Measurements from ENCODE around the gene SLC25A13. TPM values are rescaled to one million over a fixed set of nuclear protein-coding genes. Genes with fewer than 3 reads are reported as not detected.
A peak's percentile ranks its signal among the peaks of the same experiment; 100 is the strongest.

Gene SLC25A13
- total and polyA plus RNA-seq, 2 of the 13 experiments (the other 11 are each of a cell fraction or from before 2014, with no cell fraction given) = 36.2 to 84.9 TPM

- TF ChIP-seq ZBTB39 (CRISPR knock-in tag; IDR thresholded peaks at IDR 0.05) (peak; percentile 94), KMT2A (CRISPR knock-in tag; IDR thresholded peaks at IDR 0.05) (peak; percentile 79; the same call in 1 of the 2 replicates), SALL2 (CRISPR knock-in tag; IDR thresholded peaks at IDR 0.05) (peak; percentile 87; the same call in 1 of the 2 replicates), ZNF512B (CRISPR knock-in tag; IDR thresholded peaks at IDR 0.05; ENCODE audit: borderline replicate concordance) (0 out of 2 replicates have a peak, but pooled peaks have one; percentile 30), ZNF326 (CRISPR knock-in tag; IDR thresholded peaks at IDR 0.05; ENCODE audit: borderline replicate concordance) (0 out of 2 replicates have a peak, but pooled peaks have one; percentile 11), SRSF1 (optimal IDR thresholded peaks at IDR 0.05; ENCODE audit: low read depth, low read length) (peak; percentile 86), BCL6 (CRISPR knock-in tag; IDR thresholded peaks at IDR 0.05) (peak; percentile 82; the same call in 1 of the 2 replicates), POLR2AphosphoS2 (IDR thresholded peaks at IDR 0.05; ENCODE audit: low read depth, low read length) (no peak), GTF3A (CRISPR knock-in tag; conservative IDR thresholded peaks at IDR 0.05) (0 out of 2 replicates have a peak, but pooled peaks have one; percentile 92), SNAI1 (CRISPR knock-in tag; IDR thresholded peaks at IDR 0.05; ENCODE audit: borderline replicate concordance) (no peak), ZNF790 (CRISPR knock-in tag; IDR thresholded peaks at IDR 0.05; ENCODE audit: borderline replicate concordance) (peak; percentile 79; the same call in 1 of the 2 replicates), ZNF782 (CRISPR knock-in tag; IDR thresholded peaks at IDR 0.05; ENCODE audit: borderline replicate concordance) (peak; percentile 99), HES4 (CRISPR knock-in tag; IDR thresholded peaks at IDR 0.05; ENCODE audit: borderline replicate concordance) (peak; percentile 70; the same call in 1 of the 2 replicates), THAP8 (CRISPR knock-in tag; IDR thresholded peaks at IDR 0.05; ENCODE audit: borderline replicate concordance) (peak; percentile 70; the same call in 1 of the 2 replicates), ZNF136 (CRISPR knock-in tag; IDR thresholded peaks at IDR 0.05; ENCODE audit: low read depth) (peak; percentile 90), PLRG1 (conservative IDR thresholded peaks at IDR 0.05) (no peak), RFXANK (CRISPR knock-in tag; IDR thresholded peaks at IDR 0.05) (peak; percentile 85), DBP (CRISPR knock-in tag; IDR thresholded peaks at IDR 0.05; ENCODE audit: not compliant biosample characterization) (no peak), ZNF225 (CRISPR knock-in tag; IDR thresholded peaks at IDR 0.05) (0 out of 2 replicates have a peak, but pooled peaks have one; percentile 50)
Measured at GRCh38 chr7:96321658-96322372, at the start of gene SLC25A13 (continued).
